H1 (cell line): ENCODE data around the gene FAM221B. TPM values are rescaled to one million over a fixed set of nuclear protein-coding genes. Genes with fewer than 3 reads are reported as not detected.

Source experiments
- CTCF ChIA-PET: fragments of 300-600 bp; sonication (Branson Sonifier 250); formaldehyde crosslinking; loops from one replicate; lab custom pipeline; 2021; ENCODE audit not compliant: partially characterized antibody; lab: Charles Lee
- POLR2A ChIA-PET: fragments of 300-600 bp; sonication (Branson Sonifier 250); formaldehyde crosslinking; loops from one replicate; lab custom pipeline; 2021; ENCODE audit warnings: inconsistent platforms; ENCODE audit not compliant: partially characterized antibody; lab: Charles Lee
- DNase-seq, 2 experiments: peaks; one replicate each; pipeline versions ENCODE4 v3.0.0 to v3.0.0-alpha.2; 2010 to 2022; ENCODE audit warnings: low spot score in 2 of 2, low read depth in 1 of 2, mixed read lengths in 1 of 2
- FAIRE-seq: peaks from 2 replicates; lab custom pipeline; 2011; peaks lifted over from hg19 to GRCh38; lab: Jason Lieb, UNC
- H2AFZ ChIP-seq: 2 replicates; pipeline ENCODE4 v1.8.1; 2012; ENCODE audit warnings: low read length, inconsistent platforms
- H2AK5ac ChIP-seq: 2 replicates; pipeline ENCODE4 v1.6.1; 2013; ENCODE audit warnings: low read depth, low read length
- H2BK120ac ChIP-seq: replicated peaks from 2 replicates; pipeline ENCODE3; 2013; ENCODE audit warnings: low read depth, low read length, inconsistent platforms
- H2BK12ac ChIP-seq: 2 replicates; pipeline ENCODE4 v1.6.1; 2013; ENCODE audit warnings: low read depth, low read length
- H2BK15ac ChIP-seq: 2 replicates; pipeline ENCODE4 v1.6.1; 2013; ENCODE audit warnings: low read length
- H2BK20ac ChIP-seq: 2 replicates; pipeline ENCODE4 v1.6.1; 2013; ENCODE audit warnings: low read length
- H2BK5ac ChIP-seq: 2 replicates; pipeline ENCODE4 v1.6.1; 2013; ENCODE audit warnings: low read depth, low read length
- H3K14ac ChIP-seq: 2 replicates; pipeline ENCODE4 v1.6.1; 2013; ENCODE audit warnings: inconsistent platforms; ENCODE audit not compliant: insufficient read length
- H3K18ac ChIP-seq: 2 replicates; pipeline ENCODE4 v1.6.1; 2013; ENCODE audit warnings: low read length; ENCODE audit errors: extremely low read depth
- H3K23ac ChIP-seq: 2 replicates; pipeline ENCODE4 v1.6.1; 2013; ENCODE audit warnings: inconsistent platforms; ENCODE audit not compliant: insufficient read length
- H3K23me2 ChIP-seq: 2 replicates; pipeline ENCODE4 v1.6.1; 2013; ENCODE audit warnings: low read depth, low read length
- H3K27ac ChIP-seq: 2 replicates; pipeline ENCODE4 v1.6.1; 2011; ENCODE audit warnings: low read depth, low read length, inconsistent platforms
- H3K27me3 ChIP-seq, 4 experiments: replicated peaks in 1 of 4; 1 replicate in 1 of 4; 2 replicates in 3 of 4; pipeline versions ENCODE4 v1.6.1 to v1.8.1; 2011 to 2013; ENCODE audit warnings: low read length in 3 of 4, mild to moderate bottlenecking in 3 of 4, inconsistent platforms in 2 of 4, mixed read lengths in 2 of 4, moderate library complexity in 1 of 4; ENCODE audit not compliant: control insufficient read depth in 3 of 4, insufficient read depth in 3 of 4; ENCODE audit errors: extremely low read depth in 1 of 4
- H3K36me3 ChIP-seq, 4 experiments: 2 replicates each; pipeline versions ENCODE4 v1.6.1 to v1.8.1; 2011 to 2013; ENCODE audit warnings: mild to moderate bottlenecking in 4 of 4, low read length in 3 of 4, moderate library complexity in 2 of 4, control low read depth in 1 of 4, inconsistent platforms in 1 of 4; ENCODE audit not compliant: insufficient read depth in 4 of 4, control insufficient read depth in 2 of 4
- H3K4ac ChIP-seq: replicated peaks from 2 replicates; pipeline ENCODE3; 2013; ENCODE audit warnings: low read length, low read depth, mixed read lengths, inconsistent platforms; ENCODE audit not compliant: insufficient read length
- H3K4me1 ChIP-seq, 4 experiments: replicated peaks in 1 of 4; 1 replicate in 1 of 4; 2 replicates in 3 of 4; pipeline versions ENCODE4 v1.6.1 to v1.8.1; 2011 to 2013; ENCODE audit warnings: low read length in 3 of 4, inconsistent platforms in 2 of 4, mixed read lengths in 1 of 4; ENCODE audit not compliant: insufficient read depth in 4 of 4, control insufficient read depth in 3 of 4
- H3K4me2 ChIP-seq, 2 experiments: 2 replicates each; pipeline versions ENCODE4 v1.6.1 to v1.8.1; 2011 to 2013; ENCODE audit warnings: low read depth in 2 of 2, low read length in 2 of 2, control low read depth in 1 of 2, inconsistent platforms in 1 of 2, mild to moderate bottlenecking in 1 of 2; ENCODE audit not compliant: insufficient read depth in 1 of 2
- H3K4me3 ChIP-seq, 4 experiments: fragments of 200-600, 300-600 bp in 1 of 4; sonication (generic), shearing (Covaris generic), sonication (Bioruptor Twin) in 1 of 4; 2 replicates each; pipeline versions ENCODE4 v1.5.1 to v1.8.1; 2011 to 2016; ENCODE audit warnings: low read length in 4 of 4, low read depth in 3 of 4, control low read depth in 2 of 4, inconsistent platforms in 2 of 4, mild to moderate bottlenecking in 2 of 4, mixed read lengths in 1 of 4, moderate library complexity in 1 of 4; ENCODE audit not compliant: insufficient read depth in 2 of 4; ENCODE audit errors: extremely low read depth in 1 of 4
- H3K56ac ChIP-seq: replicated peaks from 2 replicates; pipeline ENCODE3; 2013; ENCODE audit warnings: low read depth, mild to moderate bottlenecking, mixed read lengths, low read length, inconsistent platforms; ENCODE audit not compliant: insufficient read length
- H3K79me1 ChIP-seq: 2 replicates; pipeline ENCODE4 v1.6.1; 2013; ENCODE audit warnings: low read depth, low read length, control low read depth
- H3K79me2 ChIP-seq, 2 experiments: 2 replicates each; pipeline versions ENCODE4 v1.6.1 to v1.8.1; 2012 to 2013; ENCODE audit warnings: low read length in 2 of 2, mild to moderate bottlenecking in 2 of 2, inconsistent platforms in 1 of 2; ENCODE audit not compliant: insufficient read depth in 2 of 2, control insufficient read depth in 1 of 2
- H3K9ac ChIP-seq, 4 experiments: replicated peaks in 1 of 4; 1 replicate in 1 of 4; 2 replicates in 3 of 4; pipeline versions ENCODE4 v1.6.1 to v1.8.1; 2011 to 2013; ENCODE audit warnings: low read depth in 3 of 4, low read length in 3 of 4, control low read depth in 2 of 4, mild to moderate bottlenecking in 2 of 4, moderate library complexity in 2 of 4, inconsistent platforms in 1 of 4; ENCODE audit errors: extremely low read depth in 1 of 4
- H3K9me3 ChIP-seq, 2 experiments: 2 replicates each; pipeline versions ENCODE4 v1.6.1 to v1.8.1; 2012 to 2013; ENCODE audit warnings: mild to moderate bottlenecking in 2 of 2, moderate library complexity in 2 of 2, control low read depth in 1 of 2, inconsistent platforms in 1 of 2, low read depth in 1 of 2, low read length in 1 of 2, mixed read lengths in 1 of 2; ENCODE audit not compliant: insufficient read depth in 2 of 2
- H4K20me1 ChIP-seq, 2 experiments: replicated peaks in 1 of 2; 2 replicates each; pipeline versions ENCODE3 to v1.8.1; 2011 to 2013; ENCODE audit warnings: inconsistent platforms in 2 of 2, low read length in 2 of 2, mild to moderate bottlenecking in 1 of 2; ENCODE audit not compliant: insufficient read depth in 2 of 2, control insufficient read depth in 1 of 2
- H4K5ac ChIP-seq: 2 replicates; pipeline ENCODE4 v1.6.1; 2013; ENCODE audit warnings: low read length, low read depth, mixed read lengths, inconsistent platforms; ENCODE audit not compliant: insufficient read length
- H4K8ac ChIP-seq: 2 replicates; pipeline ENCODE4 v1.8.0; 2013; ENCODE audit warnings: mild to moderate bottlenecking, moderate library complexity, low read length, inconsistent platforms; ENCODE audit not compliant: insufficient read depth; ENCODE audit errors: extremely low read depth
- H4K91ac ChIP-seq: replicated peaks from 2 replicates; pipeline ENCODE3; 2013; ENCODE audit warnings: low read length, mixed read lengths, inconsistent platforms; ENCODE audit not compliant: insufficient read length
- CBX8 ChIP-seq: fragments of 300-800, 300-1000 bp; sonication (generic); IDR thresholded peaks from 2 replicates; pipeline ENCODE4 v1.7.1; 2016; ENCODE audit warnings: low read depth, low read length, borderline replicate concordance
- CHD1 ChIP-seq: IDR thresholded peaks from 2 replicates; pipeline ENCODE4 v1.6.1; 2012; ENCODE audit warnings: low read depth, low read length, improper control_type of control experiment
- FOSL1 ChIP-seq: IDR thresholded peaks from 2 replicates; pipeline ENCODE4 v1.6.1; 2011; ENCODE audit warnings: mild to moderate bottlenecking, low read depth, low read length, moderate library complexity; ENCODE audit not compliant: insufficient read depth
- JUN ChIP-seq: IDR thresholded peaks from 2 replicates; pipeline ENCODE4 v1.6.1; 2011; ENCODE audit warnings: low read depth, mild to moderate bottlenecking, improper control_type of control experiment, low read length
- RBBP5 ChIP-seq: IDR thresholded peaks from 2 replicates; pipeline ENCODE4 v1.7.1; 2012; ENCODE audit warnings: low read depth, mild to moderate bottlenecking, inconsistent platforms, low read length, moderate library complexity, borderline replicate concordance
- RXRA ChIP-seq: IDR thresholded peaks from 2 replicates; pipeline ENCODE4 v1.6.1; 2011; ENCODE audit warnings: low read depth, mild to moderate bottlenecking, low read length, moderate library complexity; ENCODE audit not compliant: insufficient read depth
- SIRT6 ChIP-seq: IDR thresholded peaks from one replicate; pipeline ENCODE4 v1.7.1; 2012; ENCODE audit warnings: low read length, inconsistent platforms
- ZNF274 ChIP-seq: IDR thresholded peaks from 2 replicates; pipeline ENCODE4 v1.7.0; 2012; ENCODE audit warnings: low read length, borderline replicate concordance; ENCODE audit errors: extremely low read depth
- WGBS, 2 experiments: shearing (Covaris generic) in 1 of 2; methylation state at CpG; one replicate each; pipeline versions ENCODE4 v1.1.6 to v1.1.7; 2013 to 2015; ENCODE audit warnings: low lambda C conversion rate in 2 of 2, mixed read lengths in 2 of 2, inconsistent platforms in 1 of 2, low coverage in 1 of 2, missing lambda C conversion rate in 1 of 2; ENCODE audit not compliant: insufficient replicate concordance in 2 of 2, insufficient coverage in 1 of 2, insufficient read length in 1 of 2; ENCODE audit errors: extremely low coverage in 1 of 2, missing lambda C conversion rate in 1 of 2; 5-methylcytosine and 5-hydroxymethylcytosine counted together
- polyA plus RNA-seq, 7 experiments: library from polyadenylated mRNA; depleted of rRNA in 3 of 7; stranded (reverse) in 5 of 7; unstranded in 2 of 7; fragments of >200 nt in 5 of 7; fragments of 200-250 nt in 2 of 7; gene quantifications; 1 replicate in 5 of 7; 2 replicates in 1 of 7; 4 replicates in 1 of 7; pipeline versions ENCODE4 v1.2.1 to v1.2.3, GENCODE V29; 2011 to 2013; ENCODE audit warnings: missing spikeins in 2 of 7, mixed read lengths in 2 of 7
- total RNA-seq: library from RNA; stranded (reverse); fragmentation: NEBNext Ultra II Directional; extraction: Animal tissue kit (Norgen Biotek cat#: 25700); gene quantifications from 2 replicates; pipeline ENCODE4 v1.2.1, GENCODE V29; 2021
- TF ChIP-seq, protein P1 (sequence below), 3 experiments: IDR thresholded peaks; 1 replicate in 2 of 3; 2 replicates in 1 of 3; pipeline versions ENCODE4 v1.5.1 to v1.6.1; 2011; ENCODE audit warnings: low read length in 3 of 3, mild to moderate bottlenecking in 3 of 3, inconsistent platforms in 2 of 3, low read depth in 1 of 3, moderate library complexity in 1 of 3; ENCODE audit not compliant: insufficient read depth in 1 of 3; ENCODE audit errors: control extremely low read depth in 1 of 3

Gene FAM221B
- total and polyA plus RNA-seq, 2 of the 8 experiments (the other 6 are each of a cell fraction or from before 2014, with no cell fraction given) = not detected

GRCh38 chr9:35859990-35860339 is 31.4 kb upstream of the FAM221B start:
- no peak overlapping the region for H3K4me3 ChIP-seq
- H2BK20ac ChIP-seq = no peak overlapping the region
- no peak overlapping the region for H3K4ac ChIP-seq
- no peaks in the 10 kb centered on the region; the same call in 1 of the 2 replicates for H3K23me2 ChIP-seq
- WGBS, 2 experiments = 80% methylated on average over 3 of the region's 3 CpGs; no CpG with 5 or more reads in 1 of the 2 experiments
- FAIRE-seq = no peak
- H2AK5ac ChIP-seq = no peak overlapping the region
- peaks cover 0 to 2% of the 10 kb centered on the region in 2 experiments for H4K20me1 ChIP-seq
- H3K36me3 ChIP-seq = no peaks in the 10 kb centered on the region
- no peaks in the 10 kb centered on the region for H3K79me1 ChIP-seq
- no peak overlapping the region for H4K8ac ChIP-seq
- H3K4me2 ChIP-seq = no peak overlapping the region
- peaks cover 0 to 2% (median 0%) of the 10 kb centered on the region in 4 experiments; a peak in 1 of 7 replicates for H3K27me3 ChIP-seq
- no peak overlapping the region for H4K5ac ChIP-seq
- no peak overlapping the region for H3K14ac ChIP-seq
- POLR2A ChIA-PET = interaction anchor here (1.2 to 7.4 kb wide), 2 partner anchors 10 to 14 kb away, joined by 3 to 43 read pairs; no protein-coding TSS in a partner anchor
- H3K79me2 ChIP-seq = no peaks in the 10 kb centered on the region
- H2AFZ ChIP-seq = no peak overlapping the region
- H2BK120ac ChIP-seq = no peak overlapping the region
- no peak overlapping the region for H3K23ac ChIP-seq
- no peak overlapping the region for H4K91ac ChIP-seq
- no peak overlapping the region for H3K9ac ChIP-seq
- H3K27ac ChIP-seq = no peak overlapping the region
- no peak overlapping the region for H3K56ac ChIP-seq
- peak in 1 of 2 experiments; percentile 32 for DNase-seq
- TF ChIP-seq ZNF274 (no peak), JUN (no peak), CHD1 (no peak), SIRT6 (no peak), RBBP5 (no peak), CBX8 (no peak), RXRA (no peak), FOSL1 (no peak)
- TF ChIP-seq, protein P1, sequence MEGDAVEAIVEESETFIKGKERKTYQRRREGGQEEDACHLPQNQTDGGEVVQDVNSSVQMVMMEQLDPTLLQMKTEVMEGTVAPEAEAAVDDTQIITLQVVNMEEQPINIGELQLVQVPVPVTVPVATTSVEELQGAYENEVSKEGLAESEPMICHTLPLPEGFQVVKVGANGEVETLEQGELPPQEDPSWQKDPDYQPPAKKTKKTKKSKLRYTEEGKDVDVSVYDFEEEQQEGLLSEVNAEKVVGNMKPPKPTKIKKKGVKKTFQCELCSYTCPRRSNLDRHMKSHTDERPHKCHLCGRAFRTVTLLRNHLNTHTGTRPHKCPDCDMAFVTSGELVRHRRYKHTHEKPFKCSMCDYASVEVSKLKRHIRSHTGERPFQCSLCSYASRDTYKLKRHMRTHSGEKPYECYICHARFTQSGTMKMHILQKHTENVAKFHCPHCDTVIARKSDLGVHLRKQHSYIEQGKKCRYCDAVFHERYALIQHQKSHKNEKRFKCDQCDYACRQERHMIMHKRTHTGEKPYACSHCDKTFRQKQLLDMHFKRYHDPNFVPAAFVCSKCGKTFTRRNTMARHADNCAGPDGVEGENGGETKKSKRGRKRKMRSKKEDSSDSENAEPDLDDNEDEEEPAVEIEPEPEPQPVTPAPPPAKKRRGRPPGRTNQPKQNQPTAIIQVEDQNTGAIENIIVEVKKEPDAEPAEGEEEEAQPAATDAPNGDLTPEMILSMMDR (IDR thresholded peaks at IDR 0.05; ENCODE audit: control extremely low read depth in 1 of 3, insufficient read depth in 1 of 3, low read depth in 1 of 3, low read length in 3 of 3) = no peak
- no peak overlapping the region for H3K18ac ChIP-seq
- H2BK5ac ChIP-seq = no peak overlapping the region
- H2BK15ac ChIP-seq = no peak overlapping the region
- no peaks in the 10 kb centered on the region for H3K9me3 ChIP-seq
- no peak overlapping the region for H2BK12ac ChIP-seq
- no peaks in the 10 kb centered on the region for H3K4me1 ChIP-seq
- CTCF ChIA-PET = interaction anchor here (0.7 to 5.9 kb wide), 6 partner anchors 20 to 134 kb away, joined by 3 to 31 read pairs (median 4); no protein-coding TSS in a partner anchor
